Mesenchymal stem cell (in vitro differentiated cells and primary cell): ENCODE measurements around the gene CACNG5.

Source experiments
- DNase-seq: peaks from one replicate; pipeline ENCODE4 v3.0.0-alpha.2; 2013
- H2AFZ ChIP-seq: one replicate; pipeline ENCODE4 v1.6.1; 2013; ENCODE audit warnings: low read depth, mild to moderate bottlenecking, control low read depth, inconsistent platforms, low read length, moderate library complexity
- H2AK5ac ChIP-seq: 2 replicates; pipeline ENCODE4 v1.6.1; 2013; ENCODE audit warnings: low read length, moderate library complexity, mild to moderate bottlenecking, inconsistent platforms; ENCODE audit not compliant: severe bottlenecking
- H2BK120ac ChIP-seq: one replicate; pipeline ENCODE4 v1.6.1; 2013; ENCODE audit warnings: low read depth, mild to moderate bottlenecking, inconsistent platforms, low read length, moderate library complexity
- H2BK12ac ChIP-seq, 2 experiments: one replicate each; pipeline ENCODE4 v1.6.1; 2013; ENCODE audit warnings: inconsistent platforms in 2 of 2, low read length in 2 of 2, mild to moderate bottlenecking in 2 of 2, moderate library complexity in 2 of 2, control low read depth in 1 of 2
- H2BK15ac ChIP-seq: one replicate; pipeline ENCODE4 v1.6.1; 2013; ENCODE audit warnings: mild to moderate bottlenecking, low read depth, inconsistent platforms; ENCODE audit not compliant: poor library complexity, severe bottlenecking
- H2BK5ac ChIP-seq: 2 replicates; pipeline ENCODE4 v1.6.1; 2013; ENCODE audit warnings: low read depth, mild to moderate bottlenecking, low read length, control low read depth, inconsistent platforms; ENCODE audit not compliant: poor library complexity, severe bottlenecking
- H3K14ac ChIP-seq, 2 experiments: one replicate each; pipeline ENCODE4 v1.6.1; 2013; ENCODE audit warnings: inconsistent platforms in 2 of 2, low read length in 2 of 2, control low read depth in 1 of 2, mild to moderate bottlenecking in 1 of 2, moderate library complexity in 1 of 2
- H3K18ac ChIP-seq, 2 experiments: one replicate each; pipeline ENCODE4 v1.6.1; 2013; ENCODE audit warnings: inconsistent platforms in 2 of 2, low read length in 2 of 2, control low read depth in 1 of 2, low read depth in 1 of 2, mild to moderate bottlenecking in 1 of 2
- H3K23ac ChIP-seq, 2 experiments: one replicate each; pipeline ENCODE4 v1.6.1; 2013; ENCODE audit warnings: inconsistent platforms in 2 of 2, low read length in 2 of 2, mild to moderate bottlenecking in 2 of 2, moderate library complexity in 2 of 2, control low read depth in 1 of 2
- H3K27ac ChIP-seq: 2 replicates; pipeline ENCODE4 v1.5.1; 2013; ENCODE audit warnings: mild to moderate bottlenecking, moderate library complexity, low read length, control low read depth, inconsistent platforms; ENCODE audit not compliant: poor library complexity, severe bottlenecking
- H3K27me3 ChIP-seq, 2 experiments: 2 replicates each; pipeline versions ENCODE4 v1.6.1 to v1.7.0; 2013; ENCODE audit warnings: low read length in 2 of 2, mild to moderate bottlenecking in 2 of 2, moderate library complexity in 2 of 2, control low read depth in 1 of 2, inconsistent platforms in 1 of 2; ENCODE audit not compliant: control insufficient read depth in 1 of 2, insufficient read depth in 1 of 2
- H3K36me3 ChIP-seq, 2 experiments: 2 replicates each; pipeline versions ENCODE4 v1.6.1 to v1.7.0; 2013; ENCODE audit warnings: low read length in 2 of 2, control low read depth in 1 of 2, inconsistent platforms in 1 of 2, low read depth in 1 of 2, mild to moderate bottlenecking in 1 of 2; ENCODE audit not compliant: insufficient read depth in 2 of 2, control insufficient read depth in 1 of 2
- H3K4ac ChIP-seq, 2 experiments: one replicate each; pipeline ENCODE4 v1.6.1; 2013; ENCODE audit warnings: inconsistent platforms in 2 of 2, low read length in 2 of 2, mild to moderate bottlenecking in 2 of 2, moderate library complexity in 2 of 2, control low read depth in 1 of 2, low read depth in 1 of 2
- H3K4me1 ChIP-seq: 2 replicates; pipeline ENCODE4 v1.6.1; 2013; ENCODE audit warnings: low read depth, low read length, control low read depth; ENCODE audit not compliant: control insufficient read depth, insufficient read depth
- H3K4me2 ChIP-seq: 2 replicates; pipeline ENCODE4 v1.6.1; 2013; ENCODE audit warnings: low read length, mild to moderate bottlenecking, inconsistent platforms; ENCODE audit not compliant: poor library complexity, severe bottlenecking
- H3K4me3 ChIP-seq, 2 experiments: 2 replicates each; pipeline versions ENCODE4 v1.5.1 to v1.7.0; 2013; ENCODE audit warnings: low read length in 2 of 2, mild to moderate bottlenecking in 2 of 2, control low read depth in 1 of 2, low read depth in 1 of 2; ENCODE audit not compliant: insufficient read depth in 1 of 2
- H3K79me1 ChIP-seq: replicated peaks from 2 replicates; pipeline ENCODE4 v1.6.1; 2013; ENCODE audit warnings: mild to moderate bottlenecking, control low read depth, low read length, inconsistent platforms; ENCODE audit not compliant: poor library complexity, severe bottlenecking
- H3K9ac ChIP-seq: 2 replicates; pipeline ENCODE4 v1.7.0; 2013; ENCODE audit warnings: mild to moderate bottlenecking, low read length, moderate library complexity
- H3K9me3 ChIP-seq: 2 replicates; pipeline ENCODE4 v1.7.0; 2013; ENCODE audit warnings: mild to moderate bottlenecking, low read length; ENCODE audit not compliant: control insufficient read depth
- H4K8ac ChIP-seq: one replicate; pipeline ENCODE4 v1.6.1; 2013; ENCODE audit warnings: inconsistent platforms, mild to moderate bottlenecking, low read length, moderate library complexity
- H4K91ac ChIP-seq: one replicate; pipeline ENCODE4 v1.6.1; 2013; ENCODE audit warnings: mild to moderate bottlenecking, low read length, inconsistent platforms
- WGBS: methylation state at CpG from one replicate; pipeline ENCODE4 v1.1.7; 2013; ENCODE audit warnings: mixed read lengths; 5-methylcytosine and 5-hydroxymethylcytosine counted together

The CACNG5 gene

DNA sequence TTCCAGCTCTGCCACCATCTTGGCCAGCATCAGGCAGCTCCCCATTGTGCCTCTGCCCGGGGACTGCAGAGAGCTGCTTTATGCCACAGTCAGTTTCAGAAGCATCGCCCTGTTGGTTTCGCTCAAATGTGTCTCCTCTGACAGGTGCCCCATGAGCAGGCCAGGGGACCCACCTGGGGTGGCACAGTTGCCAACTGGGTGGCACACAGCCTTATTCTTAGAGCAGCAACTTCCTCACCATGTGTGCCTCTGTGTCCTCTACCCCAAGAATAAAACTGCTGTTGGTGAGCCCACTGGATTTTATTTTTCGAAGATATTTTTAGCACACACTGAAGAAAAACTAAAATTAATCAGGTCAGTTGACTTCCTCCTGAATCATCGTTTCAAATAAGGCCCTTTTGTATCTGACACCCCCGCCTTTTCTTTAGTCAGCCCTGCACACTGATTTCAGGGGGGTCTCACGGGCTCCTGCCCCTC, 44.9 kb upstream of the CACNG5 start:
- Histone ChIP-seq H3K27me3 (no peaks in the 10 kb centered on the region), H2BK120ac (no peak overlapping the region), H3K9ac (no peak overlapping the region), H3K4me1 (no peaks in the 10 kb centered on the region), H4K91ac (no peak overlapping the region), H2BK5ac (no peak overlapping the region), H3K4ac (no peak overlapping the region), H3K4me2 (no peak overlapping the region), H2AFZ (no peak overlapping the region), H2BK15ac (no peak overlapping the region), H3K23ac (no peak overlapping the region), H4K8ac (no peak overlapping the region), H3K14ac (no peak overlapping the region), H3K36me3 (peaks cover 47 to 69% of the 10 kb centered on the region in 2 experiments), H3K4me3 (no peak overlapping the region), H2BK12ac (no peak overlapping the region), H3K18ac (no peak overlapping the region), H3K27ac (no peak overlapping the region), H2AK5ac (no peak overlapping the region), H3K79me1 (peaks cover 4% of the 10 kb centered on the region), H3K9me3 (no peaks in the 10 kb centered on the region)
- WGBS = 93% methylated on average over 6 of the region's 7 CpGs
- no peak for DNase-seq

- H3K79me1 ChIP-seq = peaks cover 5% of the 10 kb centered on the region
- no peak overlapping the region for H2AK5ac ChIP-seq
- 85% methylated on average over 10 of the region's 11 CpGs for WGBS
- peaks cover 45 to 66% of the 10 kb centered on the region in 2 experiments for H3K36me3 ChIP-seq
- H2BK120ac ChIP-seq = no peak overlapping the region
- no peak overlapping the region for H3K18ac ChIP-seq
- no peaks in the 10 kb centered on the region for H3K9me3 ChIP-seq
- no peak for DNase-seq
- no peaks in the 10 kb centered on the region for H3K4me1 ChIP-seq
- H3K23ac ChIP-seq = no peak overlapping the region
- H2BK12ac ChIP-seq = no peak overlapping the region
- no peak overlapping the region for H3K9ac ChIP-seq
- no peak overlapping the region for H2AFZ ChIP-seq
- H2BK5ac ChIP-seq = no peak overlapping the region
- no peak overlapping the region for H3K27ac ChIP-seq
- no peak overlapping the region for H4K91ac ChIP-seq
- H3K4ac ChIP-seq = no peak overlapping the region
- H4K8ac ChIP-seq = no peak overlapping the region
- H3K4me2 ChIP-seq = no peak overlapping the region
- no peak overlapping the region for H3K14ac ChIP-seq
- H2BK15ac ChIP-seq = no peak overlapping the region
- H3K27me3 ChIP-seq = no peaks in the 10 kb centered on the region
- H3K4me3 ChIP-seq = no peak overlapping the region
These were observed 44.3 kb upstream of the CACNG5 start for GRCh38 chr17:66790501-66791061.

- Histone ChIP-seq H3K27me3 (no peaks in the 10 kb centered on the region), H3K23ac (no peak overlapping the region), H3K4me1 (no peaks in the 10 kb centered on the region), H4K91ac (no peak overlapping the region), H3K36me3 (peaks cover 44 to 74% of the 10 kb centered on the region in 2 experiments), H3K9ac (no peak overlapping the region), H2AK5ac (no peak overlapping the region), H3K9me3 (no peaks in the 10 kb centered on the region), H3K4me3 (no peak overlapping the region), H2AFZ (no peak overlapping the region), H3K4ac (no peak overlapping the region), H3K4me2 (no peak overlapping the region), H2BK12ac (no peak overlapping the region), H2BK15ac (no peak overlapping the region), H2BK5ac (no peak overlapping the region), H3K27ac (no peak overlapping the region), H2BK120ac (no peak overlapping the region), H3K79me1 (peaks cover 5% of the 10 kb centered on the region), H3K18ac (no peak overlapping the region), H3K14ac (no peak overlapping the region), H4K8ac (no peak overlapping the region)
- WGBS = 79% methylated on average over 15 of the region's 15 CpGs
- no peak for DNase-seq
These were observed 43.6 kb upstream of the CACNG5 start for GRCh38 chr17:66791347-66791746.

GRCh38 chr17:66793814-66794213, 41.1 kb upstream of the CACNG5 start:
- Histone ChIP-seq H2BK120ac (no peak overlapping the region), H3K27ac (no peak overlapping the region), H2AK5ac (no peak overlapping the region), H3K27me3 (no peaks in the 10 kb centered on the region), H4K91ac (no peak overlapping the region), H3K36me3 (peaks cover 49 to 70% of the 10 kb centered on the region in 2 experiments), H3K18ac (no peak overlapping the region), H3K23ac (no peak overlapping the region), H2BK12ac (no peak overlapping the region), H2BK5ac (no peak overlapping the region), H3K4ac (no peak overlapping the region), H2AFZ (no peak overlapping the region), H3K9me3 (no peaks in the 10 kb centered on the region), H4K8ac (no peak overlapping the region), H3K4me2 (no peak overlapping the region), H2BK15ac (no peak overlapping the region), H3K4me1 (no peaks in the 10 kb centered on the region), H3K14ac (no peak overlapping the region), H3K9ac (no peak overlapping the region), H3K4me3 (no peak overlapping the region), H3K79me1 (peaks cover 5% of the 10 kb centered on the region)
- no peak for DNase-seq
- 100% methylated on average over 1 of the region's 3 CpGs for WGBS
